B cell (primary cell): ENCODE results near the gene TLNRD1.

Source experiments
- CTCF ChIP-seq: fragments of 200-600 bp; IDR thresholded peaks from one replicate; pipeline ENCODE4 v1.8.0; 2022; ENCODE audit warnings: antibody characterized with exemption, mild to moderate bottlenecking
- EZH2 ChIP-seq: IDR thresholded peaks from 2 replicates; pipeline ENCODE4 v1.6.1; 2012; ENCODE audit warnings: borderline replicate concordance, low read depth, mild to moderate bottlenecking, moderate library complexity, low read length; ENCODE audit not compliant: insufficient read depth, poor library complexity, severe bottlenecking

GRCh38 chr15:80951941-80952340 lies 48.8 kb upstream of the TLNRD1 start:
- TF ChIP-seq EZH2 (no peak), CTCF (no peak)
